ENCODE results near the gene ADGRL2.

Gene ADGRL2

DNA sequence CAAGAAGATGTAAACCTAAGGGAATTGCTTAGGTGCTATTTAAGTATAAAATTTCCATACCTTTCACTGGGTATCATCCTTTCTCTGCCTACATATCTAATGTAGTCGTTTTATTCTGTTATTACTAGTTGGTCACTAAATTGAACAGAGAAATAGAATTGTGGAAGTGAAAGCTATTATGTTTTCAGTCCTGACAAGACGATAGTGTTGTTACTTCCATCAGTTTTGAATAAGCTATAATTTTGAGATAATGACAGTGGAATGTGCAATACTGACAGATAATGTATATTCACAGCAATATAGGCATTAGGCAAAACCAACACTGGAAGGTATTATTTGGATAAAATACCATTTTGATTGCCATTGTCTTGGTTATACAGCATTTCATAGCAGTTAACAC is 181.8 kb downstream of the ADGRL2 start:
- no peak for DNase-seq (ENCODE audit: low read depth)

- DNase-seq (ENCODE audit: low read depth): no peak
Observed at GRCh38 chr1:81989524-81989923, 188.8 kb downstream of the ADGRL2 start.

DNA sequence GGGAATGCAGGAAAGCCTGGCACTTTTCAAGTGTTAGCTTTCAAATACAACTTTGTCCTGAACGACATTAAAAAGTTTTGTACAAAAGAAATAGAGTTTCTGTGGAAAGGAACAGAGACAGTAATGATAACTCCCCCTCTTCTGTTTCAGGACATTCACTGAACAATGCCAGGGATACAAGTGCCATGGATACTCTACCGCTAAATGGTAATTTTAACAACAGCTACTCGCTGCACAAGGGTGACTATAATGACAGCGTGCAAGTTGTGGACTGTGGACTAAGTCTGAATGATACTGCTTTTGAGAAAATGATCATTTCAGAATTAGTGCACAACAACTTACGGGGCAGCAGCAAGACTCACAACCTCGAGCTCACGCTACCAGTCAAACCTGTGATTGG is 189.5 kb downstream of the ADGRL2 start:
- no peak for DNase-seq (ENCODE audit: low read depth)

- no peak for DNase-seq (ENCODE audit: low read depth)
Observed at GRCh38 chr1:81998165-81998564, 197.4 kb downstream of the ADGRL2 start.

DNA sequence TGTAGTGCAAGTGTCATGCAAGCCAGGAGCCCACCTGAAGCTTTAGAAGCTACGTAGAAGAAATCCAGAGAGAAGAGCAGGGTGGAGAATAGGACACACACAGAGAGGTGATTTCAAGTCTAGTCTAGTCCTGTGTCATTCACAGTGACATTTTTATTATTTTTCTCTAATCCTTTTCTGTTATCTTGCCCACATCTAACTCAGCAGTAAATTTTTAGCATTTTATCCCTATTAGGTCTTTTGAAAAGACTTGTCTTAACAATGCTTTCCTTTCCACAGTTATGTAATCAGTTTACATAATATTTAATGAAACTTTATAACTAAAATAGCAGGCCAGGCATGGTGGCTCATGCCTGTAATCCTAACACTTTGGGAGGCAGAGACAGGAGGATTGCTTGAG is 198.6 kb downstream of the ADGRL2 start:
- no peak for DNase-seq (ENCODE audit: low read depth)

- no peak for DNase-seq (ENCODE audit: low read depth)
Observed at GRCh38 chr1:82000221-82000620, 199.5 kb downstream of the ADGRL2 start.

GRCh38 chr1:82001345-82001744 is 200.6 kb downstream of the ADGRL2 start:
- DNase-seq (ENCODE audit: low read depth): no peak

GRCh38 chr1:82007804-82008203 is 207.1 kb downstream of the ADGRL2 start:
- DNase-seq (ENCODE audit: low read depth): no peak

DNA sequence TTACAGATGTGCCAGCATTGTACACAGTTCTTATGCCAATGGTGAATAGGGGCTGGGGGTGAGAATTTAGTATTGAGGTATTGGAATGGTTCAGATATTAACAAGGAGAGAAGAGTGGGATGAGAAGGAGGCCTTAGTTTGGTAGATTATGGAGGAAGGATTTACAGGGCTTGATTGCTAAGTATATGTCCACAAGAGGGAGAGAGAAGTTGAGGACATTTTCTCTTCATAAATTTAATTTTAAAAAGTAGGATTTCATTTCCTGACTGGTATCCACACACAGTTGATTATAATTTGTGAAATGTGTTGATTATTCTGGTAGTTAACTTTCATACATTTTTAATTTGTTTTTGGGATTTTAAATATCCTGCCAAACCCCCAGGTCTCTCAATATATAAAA is 213.0 kb downstream of the ADGRL2 start:
- DNase-seq (ENCODE audit: low read depth): no peak

GRCh38 chr1:82015444-82015843 is 214.7 kb downstream of the ADGRL2 start:
- DNase-seq (ENCODE audit: low read depth): no peak

GRCh38 chr1:82018319-82018718 is 217.6 kb downstream of the ADGRL2 start:
- no peak for DNase-seq (ENCODE audit: low read depth)

- DNase-seq (ENCODE audit: low read depth): no peak
Observed at GRCh38 chr1:82019508-82019907, 218.8 kb downstream of the ADGRL2 start.

DNA sequence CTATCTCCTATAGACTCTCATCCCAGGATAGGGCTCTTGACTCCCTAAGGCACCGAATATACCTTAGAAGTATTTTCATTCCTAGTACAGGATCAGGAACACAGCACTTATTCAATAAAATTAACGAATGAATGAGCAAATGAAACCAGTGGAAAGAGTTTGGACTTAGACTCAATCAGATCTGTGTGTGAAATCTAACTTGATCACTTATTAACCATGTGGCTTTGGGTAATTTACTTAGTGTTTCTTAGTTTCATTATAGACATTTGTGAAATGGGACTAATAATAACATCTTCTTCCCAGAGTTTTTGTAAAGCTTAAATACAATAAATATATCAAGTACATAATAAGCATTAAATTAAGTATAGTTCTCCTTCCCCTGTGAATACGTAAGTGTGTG is 230.1 kb downstream of the ADGRL2 start:
- no peak for DNase-seq (ENCODE audit: low read depth)

DNA sequence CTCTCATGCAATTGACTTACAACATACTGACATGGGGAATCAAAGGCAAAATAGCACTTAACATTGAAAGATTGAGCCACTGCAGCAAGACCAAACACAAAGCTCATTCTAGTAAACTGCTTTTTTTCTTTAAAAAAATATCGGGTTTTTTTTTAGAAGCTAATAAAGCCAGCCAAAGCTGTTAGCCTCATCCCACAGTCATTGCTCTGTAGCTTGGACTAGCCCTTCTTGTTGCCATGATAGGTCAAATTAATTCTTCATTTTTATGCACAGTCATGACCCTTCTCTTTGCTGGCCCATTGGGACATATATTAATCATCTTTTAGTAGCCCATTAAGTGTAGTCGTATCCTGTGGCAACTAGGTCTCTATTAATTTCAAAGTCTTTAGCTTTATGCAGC is 231.3 kb downstream of the ADGRL2 start:
- no peak for DNase-seq (ENCODE audit: low read depth)

GRCh38 chr1:82034812-82035211 is 234.1 kb downstream of the ADGRL2 start:
- DNase-seq (ENCODE audit: low read depth): no peak
